Left colon (tissue), 2 donors: Measurements from ENCODE around the gene RPS6KA1. TPM values are rescaled to one million over a fixed set of nuclear protein-coding genes. Genes with fewer than 3 reads are reported as not detected.

Experiments used
- microRNA-seq, 2 donors: library from miRNA; unstranded; fragments of <30 nt; microRNA quantifications; one replicate each; pipeline versions ENCODE4 v1.1.0 to v1.2.0, GENCODE V29; 2020
- total RNA-seq, 2 donors: library from RNA; stranded (reverse); fragmentation: NEBNext Ultra II Directional; extraction: Animal tissue kit (Norgen Biotek cat#: 25700); gene quantifications; one replicate each; pipeline ENCODE4 v1.2.1, GENCODE V29; 2021
- donor health status: DM: no; HTN: no; CAD: no.
- donor health status: DM: yes; HTN: yes; CAD: no.

RPS6KA1 gene
- total RNA-seq, 2 donors from 2014 or later, result 173 to 192 TPM

Small RNAs within 50 kb of the gene (microRNA-seq; reads per million reads assigned to microRNA genes)
- 8.5 to 17.7 reads per million in 2 donors for gene MIR1976

Other genes with a start within 250 kb of the RPS6KA1 start
- 100 to 1,000 TPM; 401 to 409 TPM for gene SH3BGRL3, start 249.7 kb upstream of the RPS6KA1 start, total RNA-seq
- 10 to 100 TPM in 1 of 2 donors, 1 to 10 TPM in 1; 10.0 to 13.4 TPM for gene UBXN11, start 223.1 kb upstream of the RPS6KA1 start, total RNA-seq
- 10 to 100 TPM in 1 of 2 donors, 1 to 10 TPM in 1; 5.7 to 12.9 TPM for gene CD52, start 211.8 kb upstream of the RPS6KA1 start, total RNA-seq
- 10 to 100 TPM; 21.5 to 69.3 TPM for gene CRYBG2, start 175.6 kb upstream of the RPS6KA1 start, total RNA-seq
- gene ZNF683, start 157.0 kb upstream of the RPS6KA1 start, total RNA-seq, result not detected
- not detected for gene LIN28A, start 118.9 kb upstream of the RPS6KA1 start, total RNA-seq
- gene DHDDS, start 97.4 kb upstream of the RPS6KA1 start, total RNA-seq, result 100 to 1,000 TPM; 124 to 126 TPM
- 100 to 1,000 TPM; 243 to 270 TPM for gene HMGN2, start 57.3 kb upstream of the RPS6KA1 start, total RNA-seq
- 10 to 100 TPM; 60.2 to 61.4 TPM for gene ARID1A, start 166.3 kb downstream of the RPS6KA1 start, total RNA-seq